SK-MEL-5 (cell line): ENCODE data around the gene CCDC85A. TPM values are rescaled to one million over a fixed set of nuclear protein-coding genes. Genes with fewer than 3 reads are reported as not detected.

Source experiments
- DNase-seq: peaks from one replicate; pipeline ENCODE4 v3.0.0-alpha.2; 2016; ENCODE audit warnings: low read depth, low spot score
- in situ Hi-C: cut with HindIII; loops from 2 replicates; pipeline ENCODE4 v1.10.0; 2016; ENCODE audit warnings: low sequenced_read_pairs, high pct_unique_total_duplicates, low pct_unique_long_range_greater_than_20kb
- total RNA-seq: library from RNA; depleted of rRNA; stranded (reverse); fragments of >200 nt; shearing (Covaris generic); gene quantifications from 2 replicates; pipeline ENCODE4 v1.2.3, GENCODE V29; 2014

Gene CCDC85A
- total RNA-seq, 1 experiment from 2014 or later = not detected

DNA sequence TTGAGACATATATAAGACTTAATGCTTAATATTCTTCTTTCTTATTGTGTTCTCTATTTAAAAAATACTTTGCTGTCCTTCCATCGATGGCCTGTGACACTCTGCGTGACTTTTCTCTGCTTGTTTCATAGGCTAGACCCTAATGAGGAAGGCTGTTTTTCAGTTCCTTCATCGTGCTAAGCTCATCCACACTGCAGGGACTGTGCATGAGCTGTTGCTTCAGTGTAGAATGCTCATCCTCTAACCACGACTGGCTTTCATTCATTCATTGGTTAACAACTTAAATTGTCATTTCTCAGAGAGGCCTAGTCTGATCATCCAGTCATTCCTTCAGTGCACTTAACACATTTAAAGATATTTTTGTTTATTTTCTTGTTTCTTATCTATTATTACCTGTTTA, 134.4 kb downstream of the CCDC85A start:
- no peak for DNase-seq
- in situ Hi-C loops = no loop called here

DNA sequence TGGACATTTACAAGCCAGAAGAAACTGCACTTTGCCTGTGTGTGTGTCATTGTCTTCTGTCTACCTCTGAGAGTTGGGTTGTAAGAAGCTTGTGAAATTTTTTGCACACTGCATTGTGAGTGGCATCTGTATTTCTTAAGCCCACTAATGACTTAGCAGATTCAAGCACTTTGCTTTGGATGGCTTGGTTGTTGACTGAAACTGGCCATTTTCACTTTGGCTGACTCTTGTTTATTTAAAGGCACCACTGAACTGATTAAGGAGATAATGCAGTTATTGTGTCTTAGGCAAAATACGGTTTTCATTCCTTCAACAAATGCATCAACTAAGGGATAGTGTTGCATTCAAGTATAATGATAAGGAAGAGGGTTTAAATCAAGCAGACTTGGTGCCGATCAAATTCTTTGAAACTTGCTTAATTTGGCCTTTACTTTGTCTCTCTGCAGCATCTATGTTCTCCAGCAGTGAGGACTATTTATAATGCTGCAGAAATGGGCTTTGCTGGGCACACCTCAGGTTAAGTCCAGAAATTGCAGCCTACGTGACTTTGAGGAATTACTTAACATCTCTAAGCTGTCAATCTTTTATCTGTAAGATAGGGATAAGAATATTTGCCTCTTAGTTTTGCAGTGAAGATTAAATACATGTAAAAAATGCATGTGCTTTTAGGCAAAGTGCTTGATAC, 142.0 kb downstream of the CCDC85A start:
- DNase-seq = no peak
- in situ Hi-C loops = no loop called here

DNA sequence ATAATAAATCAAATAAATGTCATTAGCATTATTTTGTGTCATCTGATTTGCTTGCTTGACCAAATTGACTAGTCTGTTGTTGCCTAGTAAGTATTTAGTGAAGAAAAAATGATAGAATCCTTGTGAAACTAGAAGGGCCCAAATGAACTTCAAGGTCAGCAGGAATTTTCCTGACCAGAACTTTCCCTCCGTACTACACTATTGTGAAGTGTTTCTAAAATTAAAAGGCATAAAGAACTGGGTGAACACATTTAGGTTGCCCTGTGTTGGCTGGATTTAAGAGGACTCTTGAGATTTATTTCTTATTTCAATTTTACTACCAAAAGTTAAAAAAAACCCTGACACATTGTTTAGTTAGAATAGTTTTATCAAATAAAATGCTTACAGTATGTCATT, 142.6 kb downstream of the CCDC85A start:
- in situ Hi-C loops = no loop called here
- DNase-seq = no peak

DNA sequence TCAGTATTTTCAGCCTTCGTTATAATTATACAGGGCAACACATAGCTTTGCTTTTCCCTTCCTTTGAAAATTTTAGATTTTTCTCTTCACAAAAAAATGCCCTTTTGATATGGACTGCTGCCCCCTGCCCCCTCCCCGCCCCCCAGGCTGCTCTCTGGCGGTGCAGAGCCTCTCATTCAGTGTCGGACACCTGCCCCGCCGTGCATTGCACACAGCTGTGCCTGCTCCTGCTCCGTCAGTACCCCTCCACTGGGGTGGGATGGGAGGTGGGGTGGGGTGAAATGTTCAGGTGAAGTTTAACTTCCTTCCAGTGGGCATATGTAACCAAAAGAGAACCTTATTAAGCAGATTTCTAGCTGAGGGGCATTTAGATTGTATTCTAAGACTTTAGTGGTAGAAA, 148.0 kb downstream of the CCDC85A start:
- no peak for DNase-seq
- in situ Hi-C loops = no loop called here

DNA sequence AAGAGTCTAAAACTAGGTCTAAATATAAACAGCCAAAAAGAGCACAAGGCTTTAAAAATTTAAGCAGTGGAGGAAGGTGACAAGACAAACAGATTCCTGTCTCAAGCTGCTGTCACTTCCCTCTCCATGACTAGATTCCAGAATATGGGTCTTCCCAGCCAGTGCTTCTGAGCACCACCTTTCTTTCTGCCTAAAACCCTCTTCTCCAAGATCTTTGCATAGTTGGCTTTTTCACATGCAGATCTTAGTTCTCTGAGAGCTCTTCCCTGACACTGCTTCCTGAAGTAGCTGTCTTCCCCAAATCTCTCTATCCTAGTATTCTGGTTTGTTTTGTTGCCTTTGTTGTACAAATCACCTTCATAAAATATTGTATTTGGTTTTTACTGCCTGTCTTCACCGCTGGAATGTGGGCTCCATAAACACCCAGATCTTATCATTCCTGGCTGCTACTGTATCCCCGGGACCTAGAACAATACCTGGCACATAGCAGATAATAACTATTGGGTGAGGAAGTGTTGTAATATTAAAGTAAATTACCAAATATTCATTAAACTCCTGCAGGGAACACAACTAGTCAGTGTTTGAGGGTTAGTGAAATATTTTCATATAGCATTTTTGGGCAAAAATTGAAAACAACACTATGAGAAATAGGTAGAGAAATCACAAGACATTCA, 150.2 kb downstream of the CCDC85A start:
- in situ Hi-C loops = no loop called here
- no peak for DNase-seq

- in situ Hi-C loops = no loop called here
- DNase-seq = no peak
These were observed 150.8 kb downstream of the CCDC85A start for GRCh38 chr2:56334622-56335021.

DNA sequence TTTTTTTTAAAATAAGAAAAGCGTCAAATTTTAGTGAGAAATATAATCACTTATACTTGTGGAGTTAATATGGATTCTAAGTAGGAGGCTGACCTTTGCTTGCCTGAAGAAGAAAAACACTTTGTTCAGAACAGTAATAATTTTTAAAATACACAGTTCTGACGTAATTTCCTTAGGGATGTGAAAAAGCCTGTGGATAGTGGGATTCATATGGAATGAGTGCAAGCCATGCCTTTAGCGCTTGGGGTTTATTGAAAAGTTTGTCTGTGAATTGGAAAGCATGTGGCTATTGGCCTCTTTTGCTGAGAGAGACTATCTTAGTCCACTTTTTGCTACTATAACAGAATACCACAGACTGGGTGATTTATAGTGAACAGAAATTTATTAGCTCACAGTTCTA, 151.3 kb downstream of the CCDC85A start:
- in situ Hi-C loops = no loop called here
- no peak for DNase-seq

DNA sequence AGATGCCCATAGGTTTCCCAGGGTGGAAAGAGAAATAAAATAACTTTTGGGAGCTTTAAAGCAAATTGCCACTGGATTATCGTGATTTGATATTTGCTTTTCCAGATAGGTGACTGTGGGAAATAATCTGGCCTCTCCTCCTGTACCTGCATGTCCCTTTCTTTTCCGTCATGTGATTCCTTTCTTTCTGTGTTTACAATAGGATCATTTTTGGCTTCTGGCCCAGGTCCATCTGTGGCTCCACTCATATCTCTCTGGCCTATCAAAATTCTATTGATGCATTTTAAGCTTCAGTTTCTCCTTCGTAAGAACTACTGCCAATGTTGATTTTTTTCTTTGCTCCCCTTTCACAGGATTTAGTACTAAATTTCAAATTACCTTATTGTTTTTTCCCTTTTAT, 153.6 kb downstream of the CCDC85A start:
- in situ Hi-C loops = no loop called here
- DNase-seq = no peak

- in situ Hi-C loops = no loop called here
- DNase-seq = no peak
These were observed 154.4 kb downstream of the CCDC85A start for GRCh38 chr2:56338232-56338631.

- in situ Hi-C loops = no loop called here
- no peak for DNase-seq
These were observed 161.0 kb downstream of the CCDC85A start for GRCh38 chr2:56344771-56345170.

DNA sequence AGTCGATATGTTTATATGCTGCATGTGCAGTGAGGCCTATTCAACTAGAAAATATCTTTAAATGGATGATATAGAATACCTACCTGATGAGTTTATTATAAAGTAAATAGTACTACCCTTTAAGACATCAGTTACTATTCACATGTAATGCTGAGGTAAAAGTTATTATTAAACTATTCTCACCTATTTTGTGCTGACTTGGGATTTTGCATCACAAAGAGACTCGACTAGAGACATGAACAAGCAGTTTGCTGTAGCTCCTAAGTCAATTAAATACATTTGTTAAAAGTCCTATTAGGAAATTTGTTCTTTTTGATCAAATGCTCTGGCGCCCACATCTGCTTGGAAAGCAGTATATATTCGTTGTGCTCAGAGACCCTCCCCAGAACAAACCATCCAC, 164.1 kb downstream of the CCDC85A start:
- no peak for DNase-seq
- in situ Hi-C loops = no loop called here

GRCh38 chr2:56348392-56349210, 164.8 kb downstream of the CCDC85A start:
- no peak for DNase-seq
- in situ Hi-C loops = no loop called here

DNA sequence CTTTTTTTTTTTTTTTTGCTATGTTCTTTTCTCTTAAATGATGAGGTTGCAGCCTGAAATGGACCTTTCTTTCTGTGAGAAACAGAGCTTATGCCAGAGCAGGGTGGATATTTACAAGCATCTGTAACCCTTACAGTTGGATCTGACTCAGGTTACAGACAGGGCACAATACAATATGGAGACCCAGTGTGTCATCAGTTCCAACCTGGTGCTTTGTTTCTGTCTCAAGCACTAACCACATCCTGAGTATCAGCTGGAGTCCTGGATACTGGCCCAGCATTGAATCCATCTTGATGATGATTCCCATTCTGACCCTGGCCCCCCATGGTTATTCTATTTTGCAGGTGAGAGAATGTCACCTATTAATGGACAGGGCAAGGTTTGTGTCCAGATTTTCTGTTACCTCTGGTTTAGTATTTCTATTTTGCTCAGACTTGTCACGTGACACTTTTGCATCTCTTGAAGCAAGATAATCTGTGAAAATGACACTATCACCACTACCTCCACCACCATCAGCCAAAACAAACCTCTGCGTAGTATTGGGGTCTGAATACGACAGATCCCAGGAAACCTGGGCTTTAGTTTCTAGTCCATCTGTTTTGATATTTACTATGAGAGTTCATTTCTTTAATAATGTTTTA, 174.0 kb downstream of the CCDC85A start:
- DNase-seq = no peak
- in situ Hi-C loops = no loop called here

GRCh38 chr2:56361844-56362243, 178.1 kb downstream of the CCDC85A start:
- no peak for DNase-seq
- in situ Hi-C loops = no loop called here

DNA sequence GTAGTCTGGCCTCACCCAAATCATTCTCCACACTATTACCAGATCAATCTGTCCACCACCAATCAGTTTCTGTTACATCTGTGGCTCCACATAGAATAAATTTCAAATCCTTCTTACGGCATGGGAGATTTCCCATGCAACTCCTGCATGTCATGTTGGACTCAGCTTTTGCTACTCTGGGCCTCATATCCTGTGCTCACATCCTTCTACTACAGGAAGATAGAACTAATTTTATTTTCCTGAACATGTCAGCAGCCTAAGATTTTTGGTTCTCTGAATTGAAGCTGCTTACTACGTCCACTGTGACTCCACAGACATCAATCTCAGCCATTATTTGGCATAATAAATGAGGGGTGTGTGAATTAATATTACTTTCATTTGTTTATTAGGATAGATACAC, 181.1 kb downstream of the CCDC85A start:
- DNase-seq = no peak
- in situ Hi-C loops = no loop called here

GRCh38 chr2:56369316-56369715, 185.5 kb downstream of the CCDC85A start:
- DNase-seq = no peak
- in situ Hi-C loops = no loop called here

DNA sequence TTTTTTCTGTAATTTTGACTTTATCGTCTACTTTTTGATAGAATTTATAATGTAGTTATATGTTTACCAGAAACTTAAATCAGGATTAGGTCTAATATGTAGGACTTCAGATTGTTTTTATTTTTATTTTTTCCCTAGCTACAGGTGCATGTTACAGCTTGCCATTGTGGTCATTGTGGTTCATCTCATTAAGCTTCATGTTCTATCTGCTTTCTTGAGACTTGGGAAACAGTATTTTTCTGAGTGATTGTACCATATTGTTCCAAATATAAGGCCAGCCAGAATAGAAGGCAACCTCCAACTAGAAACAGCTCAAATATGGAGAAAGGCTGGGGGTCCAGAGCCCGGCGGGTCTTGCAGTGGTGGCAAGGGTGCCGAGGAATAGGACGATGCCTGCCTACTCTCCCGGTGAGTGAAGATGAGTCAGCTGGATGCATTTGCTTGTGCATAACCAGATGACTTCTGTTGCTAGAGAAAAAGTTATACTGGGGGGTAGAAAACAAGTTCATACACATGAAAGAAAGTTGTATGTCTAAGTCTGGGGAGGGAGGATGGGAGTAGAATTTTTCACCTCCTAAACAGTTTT, 188.4 kb downstream of the CCDC85A start:
- in situ Hi-C loops = no loop called here
- DNase-seq = no peak

GRCh38 chr2:56375251-56375650, 191.5 kb downstream of the CCDC85A start:
- no peak for DNase-seq
- in situ Hi-C loops = no loop called here
